BE2C (cell line): ENCODE data around the gene NME9.
A peak's percentile ranks its signal among the peaks of the same experiment; 100 is the strongest.

Source experiments
- DNase-seq: peaks from one replicate; pipeline ENCODE4 v3.0.0-alpha.2; 2020
- H3K27me3 ChIP-seq: fragments of 250-450 bp; sonication (Bioruptor Pico); 2 replicates; pipeline ENCODE4 v1.5.1; 2020; ENCODE audit warnings: mild to moderate bottlenecking
- H3K36me3 ChIP-seq: fragments of 250-450 bp; sonication (Bioruptor Pico); 2 replicates; pipeline ENCODE4 v1.5.1; 2020; ENCODE audit warnings: mild to moderate bottlenecking
- H3K4me1 ChIP-seq: fragments of 250-450 bp; sonication (Bioruptor Pico); 2 replicates; pipeline ENCODE4 v1.5.1; 2020
- H3K4me3 ChIP-seq: 2 replicates; pipeline ENCODE4 v1.5.1; 2011; ENCODE audit warnings: low read depth, low read length
- H3K9me3 ChIP-seq: fragments of 250-450 bp; sonication (Bioruptor Pico); 2 replicates; pipeline ENCODE4 v1.5.1; 2020
- CTCF ChIP-seq: IDR thresholded peaks from 2 replicates; pipeline ENCODE4 v1.5.1; 2012; ENCODE audit warnings: mild to moderate bottlenecking, low read depth, low read length

NME9 gene

GRCh38 chr3:138351916-138352550, 22.4 kb upstream of the NME9 start:
- Histone ChIP-seq H3K4me1 (no peaks in the 10 kb centered on the region), H3K9me3 (no peaks in the 10 kb centered on the region), H3K4me3 (no peak overlapping the region), H3K36me3 (no peaks in the 10 kb centered on the region), H3K27me3 (peaks cover 16% of the 10 kb centered on the region)
- DNase-seq: no peak
- no peak for TF ChIP-seq CTCF

GRCh38 chr3:138351151-138351550, 21.5 kb upstream of the NME9 start:
- DNase-seq: no peak
- Histone ChIP-seq H3K36me3 (no peaks in the 10 kb centered on the region), H3K4me3 (no peak overlapping the region), H3K4me1 (no peaks in the 10 kb centered on the region), H3K9me3 (no peaks in the 10 kb centered on the region; the same call in 1 of the 2 replicates), H3K27me3 (peaks cover 16% of the 10 kb centered on the region)
- no peak for TF ChIP-seq CTCF

GRCh38 chr3:138349926-138350665, 20.4 kb upstream of the NME9 start:
- no peak for DNase-seq
- Histone ChIP-seq H3K4me3 (no peak overlapping the region), H3K9me3 (no peaks in the 10 kb centered on the region; the same call in 1 of the 2 replicates), H3K36me3 (no peaks in the 10 kb centered on the region), H3K27me3 (peaks cover 16% of the 10 kb centered on the region), H3K4me1 (no peaks in the 10 kb centered on the region)
- no peak for TF ChIP-seq CTCF

- no peak for DNase-seq
- H3K4me1 ChIP-seq: no peaks in the 10 kb centered on the region
- no peaks in the 10 kb centered on the region for H3K36me3 ChIP-seq
- peaks cover 16% of the 10 kb centered on the region for H3K27me3 ChIP-seq
- peak overlapping the region; percentile 57; the same call in 1 of the 2 replicates for H3K4me3 ChIP-seq
- TF ChIP-seq CTCF: no peak
- H3K9me3 ChIP-seq: no peaks in the 10 kb centered on the region; the same call in 1 of the 2 replicates
These were observed 19.4 kb upstream of the NME9 start for GRCh38 chr3:138348754-138349739.

GRCh38 chr3:138347960-138348753, 18.5 kb upstream of the NME9 start, which contains the start of gene MRAS:
TSS of gene MRAS (plus strand) at chr3:138348579. CDS start at chr3:138372884, 24,305 bp downstream.
- Histone ChIP-seq H3K9me3 (no peaks in the 10 kb centered on the region; the same call in 1 of the 2 replicates), H3K4me1 (no peaks in the 10 kb centered on the region), H3K4me3 (peak within 1 kb of the TSS; percentile 57), H3K27me3 (peaks cover 13% of the 10 kb centered on the region), H3K36me3 (no peaks in the 10 kb centered on the region)
- TF ChIP-seq CTCF: peak; percentile 36
- DNase-seq: peak; percentile 59
